Heart right ventricle (tissue), 16 donors: Measurements from ENCODE around the gene NOB1. TPM values are rescaled to one million over a fixed set of nuclear protein-coding genes. Genes with fewer than 3 reads are reported as not detected.

Source experiments
- ATAC-seq, 8 donors: fragments of 200-7000 bp; cut with Tn5 transposase; one replicate each; pipeline ENCODE4 v1.9.1; 2020; ENCODE audit warnings: mild to moderate bottlenecking in 8 of 8, moderate library complexity in 8 of 8, moderate number of reproducible peaks in 1 of 8
- DNase-seq, 2 donors: peaks; one replicate each; pipeline ENCODE4 v3.0.0-alpha.2; 2020
- H3K27ac ChIP-seq, 10 donors: fragments of 200-600 bp; sonication (generic) in 2 of 10; one replicate each; pipeline versions ENCODE4 v1.5.0 to v1.8.0; 2020 to 2022; ENCODE audit warnings: mild to moderate bottlenecking in 3 of 10
- H3K27me3 ChIP-seq, 7 donors: fragments of 200-600 bp; one replicate each; pipeline ENCODE4 v1.8.0; 2021 to 2022; ENCODE audit warnings: mild to moderate bottlenecking in 2 of 7
- H3K36me3 ChIP-seq, 9 donors: fragments of 200-600 bp; sonication (generic) in 1 of 9; one replicate each; pipeline versions ENCODE4 v1.5.0 to v1.8.0; 2020 to 2022; ENCODE audit warnings: mild to moderate bottlenecking in 2 of 9
- H3K4me1 ChIP-seq, 9 donors: fragments of 200-600 bp; sonication (generic) in 1 of 9; one replicate each; pipeline versions ENCODE4 v1.5.0 to v1.8.0; 2020 to 2022; ENCODE audit warnings: mild to moderate bottlenecking in 4 of 9
- H3K4me3 ChIP-seq, 10 donors: fragments of 200-600 bp; sonication (generic) in 2 of 10; one replicate each; pipeline versions ENCODE4 v1.5.0 to v1.8.0; 2020 to 2022; ENCODE audit warnings: mild to moderate bottlenecking in 7 of 10, moderate library complexity in 2 of 10
- H3K9me3 ChIP-seq, 11 donors: fragments of 200-600 bp in 10 of 11; sonication (generic) in 2 of 11; one replicate each; pipeline versions ENCODE4 v1.5.0 to v1.8.0; 2013 to 2022; ENCODE audit warnings: mild to moderate bottlenecking in 2 of 11, control low read depth in 1 of 11, moderate library complexity in 1 of 11
- WGBS, 2 donors: extraction: QIAGEN DNeasy Blood & Tissue Kit; methylation state at CpG; one replicate each; pipeline ENCODE4 v1.1.7; 2013; ENCODE audit warnings: inconsistent platforms in 1 of 2; 5-methylcytosine and 5-hydroxymethylcytosine counted together
- intact Hi-C, 10 donors: fragments of 100-400 bp; cut with DNase I; formaldehyde crosslinking; loops; one replicate each; pipeline versions ENCODE4 v1.11.1 to v1.14.2; 2022
- polyA plus RNA-seq, 2 donors: library from polyadenylated mRNA; stranded (reverse); fragments of 200-250 nt; gene quantifications; one replicate each; pipeline ENCODE4 v1.2.3, GENCODE V29; 2013
- total RNA-seq, 10 donors: library from RNA; stranded (reverse); fragmentation: NEBNext Ultra II Directional in 3 of 10; extraction: Animal tissue kit (Norgen Biotek cat#: 25700) in 3 of 10; gene quantifications; one replicate each; pipeline versions ENCODE4 v1.2.1 to v1.2.4, GENCODE V29; 2021 to 2023
- TF ChIP-seq, protein P1 (sequence below), 9 donors: fragments of 200-600 bp; sonication (generic) in 2 of 9; IDR thresholded peaks; one replicate each; pipeline versions ENCODE4 v1.5.0 to v1.8.0; 2021 to 2022; ENCODE audit warnings: antibody characterized with exemption in 9 of 9, mild to moderate bottlenecking in 5 of 9, moderate library complexity in 1 of 9
- donor health status: Arrhythmogenic right ventricular cardiomyopathy.
- donor health status: ischemic (EF 13 %, LVEDD 7.1; RV severe dilation, severe dysfunction).
- donor health status: healthy with polysubstance abuse.
- donor health status: DM: no; HTN: yes; CAD: no.
- donor health status: DM: no; HTN: no; CAD: no.
- donor health status: ischemic (EF 25% LVEDD 6.9; RV normal size, moderate dysfunction).
- donor health status: ischemic (EF 25% LVEDD 5.7; RV mildly dilated, moderate dysfunction).
- donor health status: healthy.
- donor health status: DM: yes; HTN: yes; CAD: no.
- donor health status: Ischemic cardiomyopathy.
- donor health status: ischemic (EF 35%, LVEDD 5.7; RV mildly dilated, moderate dysfunction).
- donor health status: nonischemic (EF 11% LVEDD 7.7; RV severe dilation, severe dysfunction).
- donor health status: DM: yes; HTN: yes; CAD: no.
- donor health status: PGD.
- donor health status: ischemic (EF 29% LVEDD 5.4; RV normal size, mild dysfunction).
- donor health status: nonischemic (EF 23%, LVEDD 6.1; RV moderate dilation, normal function).

NOB1 gene
- total and polyA plus RNA-seq, 12 donors: 5.4 to 23.4 (median 15.6) TPM

GRCh38 chr16:69698404-69698803 lies 56.3 kb downstream of the NOB1 start:
- ATAC-seq (no peak), DNase-seq (no peak)
- Histone ChIP-seq H3K36me3 (peaks cover 0 to 96% (median 28%) of the 10 kb centered on the region in 9 donors), H3K4me3 (no peak overlapping the region), H3K4me1 (no peaks in the 10 kb centered on the region), H3K9me3 (no peaks in the 10 kb centered on the region), H3K27me3 (no peaks in the 10 kb centered on the region), H3K27ac (no peak overlapping the region)
- 88 to 90% methylated on average over 3 of the region's 3 CpGs for WGBS, 2 donors
- intact Hi-C loops: no loop called here
- TF ChIP-seq, protein P1, sequence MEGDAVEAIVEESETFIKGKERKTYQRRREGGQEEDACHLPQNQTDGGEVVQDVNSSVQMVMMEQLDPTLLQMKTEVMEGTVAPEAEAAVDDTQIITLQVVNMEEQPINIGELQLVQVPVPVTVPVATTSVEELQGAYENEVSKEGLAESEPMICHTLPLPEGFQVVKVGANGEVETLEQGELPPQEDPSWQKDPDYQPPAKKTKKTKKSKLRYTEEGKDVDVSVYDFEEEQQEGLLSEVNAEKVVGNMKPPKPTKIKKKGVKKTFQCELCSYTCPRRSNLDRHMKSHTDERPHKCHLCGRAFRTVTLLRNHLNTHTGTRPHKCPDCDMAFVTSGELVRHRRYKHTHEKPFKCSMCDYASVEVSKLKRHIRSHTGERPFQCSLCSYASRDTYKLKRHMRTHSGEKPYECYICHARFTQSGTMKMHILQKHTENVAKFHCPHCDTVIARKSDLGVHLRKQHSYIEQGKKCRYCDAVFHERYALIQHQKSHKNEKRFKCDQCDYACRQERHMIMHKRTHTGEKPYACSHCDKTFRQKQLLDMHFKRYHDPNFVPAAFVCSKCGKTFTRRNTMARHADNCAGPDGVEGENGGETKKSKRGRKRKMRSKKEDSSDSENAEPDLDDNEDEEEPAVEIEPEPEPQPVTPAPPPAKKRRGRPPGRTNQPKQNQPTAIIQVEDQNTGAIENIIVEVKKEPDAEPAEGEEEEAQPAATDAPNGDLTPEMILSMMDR (IDR thresholded peaks at IDR 0.05): no peak

DNA sequence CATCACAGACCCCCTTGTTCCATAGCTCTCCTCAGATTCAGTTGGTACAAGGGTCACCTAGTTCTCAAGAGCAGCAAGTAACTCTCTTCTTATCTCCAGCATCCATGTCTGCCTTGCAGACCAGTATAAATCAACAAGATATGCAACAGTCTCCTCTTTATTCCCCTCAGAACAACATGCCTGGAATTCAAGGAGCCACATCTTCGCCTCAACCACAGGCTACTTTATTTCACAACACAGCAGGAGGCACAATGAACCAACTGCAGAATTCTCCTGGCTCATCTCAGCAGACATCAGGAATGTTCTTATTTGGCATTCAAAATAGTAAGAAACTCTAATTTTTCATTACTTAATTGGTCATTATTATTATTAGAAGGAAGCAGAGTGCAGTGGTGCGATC lies 60.8 kb downstream of the NOB1 start:
- Histone ChIP-seq H3K9me3 (no peaks in the 10 kb centered on the region), H3K4me3 (no peak overlapping the region), H3K36me3 (peaks cover 0 to 100% (median 51%) of the 10 kb centered on the region in 9 donors), H3K27ac (no peak overlapping the region), H3K27me3 (no peaks in the 10 kb centered on the region), H3K4me1 (peaks cover 0 to 3% (median 0%) of the 10 kb centered on the region in 9 donors)
- 97 to 98% methylated on average over 2 of the region's 2 CpGs for WGBS, 2 donors
- intact Hi-C loops: no loop called here
- ATAC-seq (no peak), DNase-seq (no peak)
- TF ChIP-seq, protein P1 (IDR thresholded peaks at IDR 0.05): no peak

DNA sequence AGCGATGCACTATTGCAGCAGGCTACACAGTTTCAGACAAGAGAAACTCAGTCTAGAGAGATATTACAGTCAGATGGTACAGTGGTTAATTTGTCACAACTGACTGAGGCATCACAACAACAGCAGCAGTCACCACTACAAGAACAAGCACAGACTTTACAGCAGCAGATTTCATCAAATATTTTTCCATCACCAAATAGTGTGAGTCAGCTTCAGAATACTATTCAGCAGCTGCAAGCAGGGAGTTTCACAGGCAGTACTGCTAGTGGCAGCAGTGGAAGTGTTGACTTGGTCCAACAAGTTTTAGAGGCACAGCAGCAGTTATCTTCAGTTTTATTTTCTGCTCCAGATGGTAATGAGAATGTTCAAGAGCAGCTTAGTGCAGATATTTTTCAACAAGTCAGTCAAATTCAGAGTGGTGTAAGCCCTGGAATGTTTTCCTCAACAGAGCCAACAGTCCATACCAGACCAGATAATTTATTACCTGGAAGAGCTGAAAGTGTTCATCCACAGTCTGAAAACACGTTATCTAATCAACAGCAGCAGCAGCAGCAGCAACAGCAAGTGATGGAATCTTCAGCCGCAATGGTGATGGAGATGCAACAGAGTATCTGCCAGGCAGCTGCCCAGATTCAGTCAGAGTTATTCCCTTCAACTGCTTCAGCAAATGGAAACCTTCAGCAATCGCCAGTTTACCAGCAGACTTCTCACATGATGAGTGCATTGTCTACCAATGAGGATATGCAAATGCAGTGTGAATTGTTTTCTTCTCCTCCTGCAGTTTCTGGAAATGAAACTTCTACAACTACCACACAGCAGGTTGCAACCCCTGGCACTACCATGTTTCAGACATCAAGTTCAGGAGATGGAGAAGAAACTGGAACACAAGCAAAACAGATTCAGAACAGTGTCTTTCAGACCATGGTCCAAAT lies 62.5 kb downstream of the NOB1 start:
- no peak overlapping the region for H3K4me3 ChIP-seq
- H3K9me3 ChIP-seq: no peaks in the 10 kb centered on the region
- H3K4me1 ChIP-seq: peaks cover 0 to 3% (median 0%) of the 10 kb centered on the region in 9 donors
- 74% methylated on average over 4 of the region's 4 CpGs for WGBS, 2 donors
- DNase-seq (no peak), ATAC-seq (peak in 2 of 8 donors; percentile 38 to 55)
- H3K27me3 ChIP-seq: no peaks in the 10 kb centered on the region
- TF ChIP-seq, protein P1 (IDR thresholded peaks at IDR 0.05): no peak
- H3K27ac ChIP-seq: peak overlapping the region in 1 of 10 donors; percentile 12
- H3K36me3 ChIP-seq: peaks cover 0 to 99% (median 49%) of the 10 kb centered on the region in 9 donors
- intact Hi-C loops: no loop called here

Other genes starting within 250 kb of the NOB1 start
- 10 to 100 TPM; 14.6 to 23.7 (median 21.5) TPM for gene NFAT5, start 189.0 kb downstream of the NOB1 start, total RNA-seq
- gene NFAT5, start 189.0 kb downstream of the NOB1 start, polyA plus RNA-seq: 1 to 10 TPM; 1.7 to 5.6 TPM
- 10 to 100 TPM in 6 of 10 donors, 1 to 10 TPM in 4; 5.9 to 37.3 (median 12.2) TPM for gene NQO1, start 28.4 kb downstream of the NOB1 start, total RNA-seq
- 10 to 100 TPM; 13.6 to 16.6 TPM for gene NQO1, start 28.4 kb downstream of the NOB1 start, polyA plus RNA-seq
- 10 to 100 TPM; 19.1 to 31.1 (median 21.2) TPM for gene WWP2, start 7.4 kb upstream of the NOB1 start, total RNA-seq
- 10 to 100 TPM in 1 of 2 donors, 1 to 10 TPM in 1; 9.0 to 13.1 TPM for gene WWP2, start 7.4 kb upstream of the NOB1 start, polyA plus RNA-seq
- gene CLEC18A, start 196.4 kb upstream of the NOB1 start, total RNA-seq: under 1 TPM in 8 of 10 donors, not detected in 2; 0.11 to 0.57 (median 0.30) TPM
- gene CLEC18A, start 196.4 kb upstream of the NOB1 start, polyA plus RNA-seq: under 1 TPM; 0.30 to 0.59 TPM